NCI-H226 (cell line): ENCODE measurements around the gene ZFAND3.
A peak's percentile ranks its signal among the peaks of the same experiment; 100 is the strongest.

ENCODE experiments used
- DNase-seq: peaks from one replicate; pipeline ENCODE4 v3.0.0-alpha.2; 2015

Gene ZFAND3

GRCh38 chr6:37819177-37819801, at the start of gene ZFAND3:
TSS of gene ZFAND3 (plus strand) at chr6:37819727. CDS start at chr6:37819946, 219 bp downstream.
- DNase-seq, result peak; percentile 93

DNA sequence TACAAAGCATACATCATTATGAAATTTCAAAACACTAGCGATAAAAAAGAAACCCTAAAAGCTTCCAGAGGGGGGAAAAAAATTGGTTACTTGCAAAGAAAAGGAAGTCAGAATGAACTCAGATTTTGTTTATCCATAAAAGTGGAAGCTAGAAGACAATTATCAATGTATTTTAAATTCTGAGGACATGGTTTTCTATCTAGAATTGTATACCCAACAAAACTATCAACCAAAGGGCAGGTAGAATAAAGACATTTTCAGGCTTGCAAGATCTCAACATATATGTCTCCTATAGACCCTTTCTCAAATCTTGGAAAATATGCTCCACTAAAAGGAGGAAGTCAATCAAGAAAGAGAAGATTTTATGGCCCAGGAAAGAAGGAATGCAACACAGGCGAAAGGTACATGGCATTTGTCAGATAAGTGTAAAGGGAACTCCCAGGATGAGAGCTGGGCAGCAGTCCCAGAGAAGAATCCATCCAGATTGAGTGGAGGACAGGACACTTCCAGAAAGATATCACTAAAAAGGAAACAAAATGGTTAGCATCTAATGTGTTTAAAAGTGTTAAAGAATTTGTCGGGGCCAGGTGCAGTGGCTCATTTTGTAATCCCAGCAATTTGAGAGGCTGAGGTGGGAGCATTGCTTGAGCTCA, 45.4 kb upstream of the ZFAND3 start:
- no peak for DNase-seq

DNA sequence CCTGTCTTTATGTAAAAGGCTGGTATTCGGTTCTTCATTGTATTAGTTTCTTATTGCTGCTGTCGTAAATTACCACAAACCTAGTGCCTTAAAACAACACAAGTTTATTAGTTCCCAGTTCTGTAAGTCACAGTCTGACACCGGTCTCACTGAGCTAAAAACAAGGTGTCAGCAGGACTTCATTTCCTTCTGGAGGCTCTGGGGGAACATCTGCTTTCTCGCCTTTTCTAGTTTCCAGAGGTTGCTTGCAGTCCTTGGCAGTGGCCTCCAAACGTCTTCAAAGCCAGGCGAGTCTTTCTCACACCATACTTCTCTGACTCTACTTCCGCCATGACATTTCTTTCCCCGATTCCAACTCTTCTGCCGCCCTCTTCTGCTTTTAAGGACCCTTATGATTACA, 43.0 kb upstream of the ZFAND3 start:
- DNase-seq, result no peak

DNA sequence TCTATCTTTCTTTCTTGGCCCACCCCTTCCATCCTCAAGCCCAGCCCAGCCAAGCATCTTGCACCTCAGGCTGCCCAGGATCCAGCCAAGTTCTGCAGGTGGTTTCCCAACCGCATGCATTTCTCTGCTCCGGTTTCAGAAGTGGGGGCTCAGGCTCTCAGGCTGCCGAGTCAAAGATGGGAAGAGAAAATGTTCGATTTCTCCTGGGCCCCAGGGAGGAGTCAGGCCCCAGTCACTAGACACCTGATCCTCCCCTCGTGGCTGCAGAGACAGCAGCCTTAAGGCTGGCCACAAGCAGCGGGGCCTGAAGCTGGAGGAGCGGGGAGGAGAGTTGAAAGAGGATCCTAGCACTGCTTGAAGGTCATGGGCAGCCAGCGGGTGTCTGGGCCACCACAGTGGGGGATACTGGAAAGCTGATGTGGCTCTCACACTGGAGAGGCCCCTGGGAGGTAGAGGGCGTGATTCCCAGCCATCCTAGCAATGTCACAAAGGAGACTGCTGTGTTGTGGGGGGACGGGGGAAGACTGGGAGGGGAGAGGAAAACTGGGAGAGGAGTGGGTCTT, 42.2 kb upstream of the ZFAND3 start:
- DNase-seq, result no peak

DNA sequence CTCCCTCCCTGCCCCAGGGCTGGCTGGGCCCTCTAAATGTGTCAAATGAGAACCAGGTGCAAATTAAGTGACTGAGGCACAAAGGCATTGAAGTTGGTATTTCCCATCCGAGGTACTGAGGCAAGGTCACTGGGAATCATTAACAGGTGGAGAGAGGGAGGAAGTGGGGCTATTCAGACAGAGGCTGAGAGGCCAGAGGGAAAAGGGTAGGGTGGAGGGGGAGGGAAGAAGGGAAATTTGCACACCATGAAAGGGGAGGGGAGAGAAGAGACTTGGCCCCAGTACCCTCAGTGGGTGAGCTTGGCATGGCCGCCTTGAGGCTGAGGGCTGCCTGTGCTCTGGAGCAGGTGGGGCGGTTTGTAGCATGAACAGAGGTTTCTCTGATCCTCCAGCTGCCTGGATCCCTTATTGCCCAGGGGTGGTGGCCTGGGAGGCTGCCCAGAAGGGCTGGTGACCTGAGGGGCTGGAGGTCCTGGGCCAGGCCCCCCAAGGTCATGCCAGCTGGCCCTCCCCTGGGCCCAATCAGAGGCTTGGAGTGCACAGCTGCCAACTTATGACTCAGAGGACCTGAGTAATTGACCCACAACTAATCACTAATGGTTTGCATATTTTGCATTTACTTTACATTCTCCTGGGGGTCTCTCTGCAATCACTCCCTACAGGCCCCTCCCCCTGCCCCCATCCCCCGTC, 40.3 kb upstream of the ZFAND3 start:
- DNase-seq, result no peak

DNA sequence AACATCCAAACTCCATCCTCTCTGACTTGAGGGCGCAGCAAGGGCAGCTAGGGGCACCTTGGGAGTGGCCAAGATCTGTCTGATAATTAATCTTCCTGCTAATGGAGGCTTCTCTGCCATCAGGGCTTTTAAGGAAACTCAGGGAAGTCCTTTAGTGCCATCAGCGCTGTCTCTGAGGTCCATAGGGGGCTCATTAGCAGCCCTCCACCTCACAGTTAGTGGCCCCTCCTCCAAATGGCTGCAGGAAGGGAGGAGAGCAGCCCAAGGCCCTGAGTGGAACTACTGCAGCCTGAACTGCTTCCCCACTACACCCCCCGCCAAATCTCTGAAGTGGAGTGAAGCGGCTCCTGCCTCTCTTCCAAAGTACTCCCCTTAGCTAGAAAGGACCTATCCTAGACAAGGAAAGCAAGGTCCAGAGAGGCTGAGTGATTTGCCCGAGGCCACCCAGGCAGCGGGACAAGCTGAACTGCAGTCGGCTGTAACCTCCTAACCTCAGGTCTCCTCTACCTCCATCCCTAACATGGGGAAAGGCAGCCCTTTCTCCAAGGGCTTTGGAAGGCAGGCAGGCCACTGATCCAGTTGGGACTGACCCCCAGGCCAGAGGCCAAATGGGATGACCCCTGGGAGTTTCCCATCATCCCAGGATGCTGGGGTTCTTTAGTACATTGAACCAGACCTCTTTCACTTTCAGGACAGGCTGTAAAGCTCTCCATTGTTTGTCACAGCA, 39.5 kb upstream of the ZFAND3 start:
- no peak for DNase-seq

DNA sequence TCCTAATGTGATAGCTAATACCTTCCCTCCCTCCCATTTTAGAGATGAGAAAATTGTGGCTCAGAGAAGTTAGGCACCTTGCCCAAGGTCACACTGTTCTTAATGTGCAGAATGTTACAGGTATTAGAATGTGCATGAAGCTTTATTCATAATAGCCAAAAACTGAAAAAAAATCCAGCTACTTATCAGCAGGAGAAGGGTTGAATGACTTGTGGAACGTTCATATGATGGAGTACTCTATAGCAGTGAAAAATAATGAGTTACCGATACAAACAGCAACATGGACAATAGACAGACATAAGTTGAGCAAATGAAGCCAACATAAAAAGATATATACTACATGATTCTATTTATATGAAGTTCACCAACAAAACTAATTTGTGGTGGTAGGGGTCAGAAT, 37.7 kb upstream of the ZFAND3 start:
- DNase-seq, result no peak

- DNase-seq, result no peak
Measured at GRCh38 chr6:37783025-37783855, 36.3 kb upstream of the ZFAND3 start.

DNA sequence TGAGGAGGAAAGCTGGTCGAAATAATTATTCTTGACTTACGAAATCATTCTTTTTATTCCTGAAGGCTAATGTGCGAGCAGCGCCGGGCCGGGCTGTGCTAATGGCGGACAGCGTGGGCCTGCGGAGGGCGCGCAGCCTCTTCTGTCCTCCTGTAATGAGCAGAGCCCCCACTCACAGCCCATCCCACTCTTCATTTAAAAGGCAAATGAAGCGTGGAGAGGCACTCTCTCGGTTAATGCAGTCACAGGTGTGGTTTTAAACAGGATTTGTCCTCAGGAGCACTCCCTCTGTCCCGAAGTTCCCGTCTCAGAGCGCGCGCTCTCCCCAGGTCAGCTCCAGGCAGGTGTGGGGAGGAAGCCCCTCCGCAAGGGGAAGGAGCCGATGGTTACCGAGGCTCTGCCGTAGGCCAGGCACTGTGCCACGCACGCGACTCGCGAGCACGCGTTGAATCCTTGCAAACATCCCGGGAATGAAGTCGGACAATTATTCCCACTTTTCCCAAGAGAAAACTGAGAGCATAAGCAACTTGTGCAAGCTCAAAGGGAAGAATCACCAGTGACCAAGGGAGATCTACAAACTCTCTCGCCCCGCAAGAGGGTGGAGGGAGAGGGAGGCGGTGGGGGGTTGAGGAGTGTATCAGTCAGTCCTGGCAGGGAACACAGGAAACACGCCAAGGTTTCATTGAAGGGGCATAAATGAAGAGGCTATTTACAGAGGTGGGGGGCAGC, 35.5 kb upstream of the ZFAND3 start:
- no peak for DNase-seq

DNA sequence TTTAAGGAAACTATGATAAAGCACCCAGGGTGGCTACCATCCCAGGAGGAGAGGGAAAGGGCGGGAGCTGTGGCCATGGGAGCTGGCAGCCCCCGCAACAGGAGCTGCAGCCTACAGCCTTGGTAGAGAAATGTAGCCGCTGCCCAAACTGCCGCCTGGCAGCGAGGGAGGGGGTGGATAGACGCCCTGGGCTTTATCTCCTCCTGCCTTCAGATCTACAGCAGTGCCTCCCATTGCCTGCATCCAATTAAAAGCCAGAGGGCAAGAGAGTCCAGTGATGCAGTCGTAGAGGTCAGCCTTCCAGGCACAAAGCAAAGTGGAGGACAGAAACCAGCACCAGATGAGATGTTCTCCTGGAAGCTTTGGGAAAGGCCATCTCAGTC, 35.0 kb upstream of the ZFAND3 start:
- peak; percentile 31 for DNase-seq

DNA sequence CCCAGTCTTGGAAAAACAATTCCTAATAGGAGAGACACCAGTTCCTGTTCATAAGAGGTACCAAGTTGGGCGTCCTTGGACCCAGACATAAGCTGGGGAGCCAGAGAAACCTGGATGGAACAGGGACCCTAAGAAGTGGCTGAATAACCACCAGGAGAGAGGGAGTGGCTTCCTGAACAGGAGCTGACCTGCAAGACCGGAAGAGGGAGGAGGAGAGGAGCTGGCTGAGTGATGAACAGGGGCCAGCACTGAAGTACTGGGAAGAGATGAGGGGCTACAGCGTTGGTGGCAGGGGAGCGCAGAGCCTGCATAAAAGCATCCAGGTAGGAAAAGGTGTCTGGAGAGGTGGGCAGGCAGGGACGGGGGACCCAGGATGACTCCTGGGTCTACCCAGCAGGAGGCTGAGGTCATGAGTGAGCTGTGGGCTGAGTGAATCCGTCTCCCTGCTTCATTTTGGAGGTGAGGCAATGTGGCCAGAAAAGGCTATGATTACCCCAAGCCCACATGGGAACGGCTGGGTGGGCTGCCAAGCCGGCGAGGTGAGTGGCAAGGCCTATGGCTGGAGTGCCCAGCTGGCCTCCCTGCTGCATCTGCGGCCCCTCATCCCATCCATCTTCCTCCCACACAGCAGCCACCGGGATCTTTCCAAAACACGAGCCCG, 34.4 kb upstream of the ZFAND3 start:
- DNase-seq, result no peak

GRCh38 chr6:37785663-37786270, 33.8 kb upstream of the ZFAND3 start:
- DNase-seq, result no peak

DNA sequence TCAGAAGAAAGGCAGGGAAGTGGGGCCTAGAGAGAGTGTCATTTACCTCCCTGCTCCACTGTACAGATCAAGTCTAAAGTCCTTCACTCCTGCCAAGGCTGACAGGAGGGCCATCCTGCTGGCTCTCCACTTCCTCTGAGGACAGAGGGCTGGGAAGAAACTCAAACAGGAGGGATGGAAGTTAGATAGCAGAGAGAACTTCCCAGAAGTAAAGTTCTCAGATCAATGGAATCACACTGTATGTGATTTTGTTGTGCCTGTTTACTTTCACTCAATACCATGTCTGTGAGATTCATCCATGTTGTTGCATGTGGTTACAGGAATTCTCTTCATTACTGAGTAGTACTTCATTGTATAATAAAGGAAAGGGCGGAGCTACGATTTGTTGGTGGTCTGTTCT, 32.3 kb upstream of the ZFAND3 start:
- DNase-seq, result no peak

DNA sequence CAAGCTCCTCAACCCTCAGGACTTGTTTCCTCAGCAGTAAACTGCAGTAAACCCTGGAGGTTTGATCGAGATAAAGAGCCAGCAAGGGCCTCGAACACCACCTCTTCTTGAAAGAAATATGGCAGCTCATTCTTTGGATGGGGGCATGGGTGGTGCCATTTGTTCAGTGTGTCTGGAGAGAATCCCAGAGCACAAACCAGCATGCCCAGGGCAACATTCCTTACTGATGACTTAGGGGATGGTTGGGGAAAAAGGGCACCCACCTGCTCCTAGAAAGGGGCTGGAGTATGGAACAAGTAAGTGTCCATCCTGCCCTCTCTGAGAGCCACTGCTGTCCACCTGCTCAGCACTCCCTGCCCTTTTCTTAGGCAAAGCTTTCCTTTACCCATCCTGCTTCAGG, 31.3 kb upstream of the ZFAND3 start:
- DNase-seq, result peak; percentile 55

DNA sequence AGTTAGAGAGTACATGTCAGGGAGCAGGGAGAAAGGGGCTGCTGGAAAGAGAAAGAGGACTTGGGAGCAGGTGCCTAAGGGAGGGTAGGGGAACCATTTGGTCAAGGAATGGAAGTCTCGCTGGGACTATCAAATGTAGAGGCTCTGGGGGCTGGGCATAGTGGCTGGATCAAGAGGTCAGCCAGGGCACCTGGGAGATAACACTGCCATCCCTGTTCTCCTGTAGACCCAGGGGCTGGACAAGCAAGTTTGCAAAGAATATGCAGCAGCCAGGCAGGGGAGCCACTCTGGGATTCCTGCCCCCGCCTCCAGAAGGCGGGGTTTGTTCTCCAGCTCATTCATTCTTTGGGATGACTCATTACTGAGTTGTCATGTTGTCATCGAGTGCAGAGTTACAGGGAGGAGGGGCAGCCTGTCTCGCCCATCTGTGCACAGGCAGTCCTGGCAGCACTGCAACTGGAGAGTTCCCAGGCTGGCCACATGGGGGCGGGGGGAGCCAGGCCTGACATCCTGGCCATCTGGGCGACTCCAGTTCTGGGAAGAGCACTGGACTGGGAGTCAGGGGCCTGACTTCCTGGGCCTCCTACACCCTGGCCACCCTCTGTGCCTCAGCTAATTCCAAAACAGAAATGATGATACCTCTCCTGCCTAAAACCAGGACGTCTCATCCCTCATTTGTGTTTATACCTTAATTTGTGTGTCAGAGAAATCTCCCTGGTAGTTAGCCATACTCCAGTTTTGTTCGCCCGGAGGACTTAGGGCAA, 28.2 kb upstream of the ZFAND3 start:
- peak; percentile 93 for DNase-seq

GRCh38 chr6:37792457-37793033, 27.0 kb upstream of the ZFAND3 start:
- no peak for DNase-seq

- DNase-seq, result no peak
Measured at GRCh38 chr6:37793067-37793466, 26.5 kb upstream of the ZFAND3 start.

- DNase-seq, result peak; percentile 57
Measured at GRCh38 chr6:37794825-37795224, 24.7 kb upstream of the ZFAND3 start.
